GM12875 (cell line): ENCODE data around the gene RSU1.

Experiments used
- H3K4me3 ChIP-seq: one replicate; pipeline ENCODE4 v1.5.1; 2011; ENCODE audit warnings: low read depth, low read length, control low read depth
- CTCF ChIP-seq: IDR thresholded peaks from 2 replicates; pipeline ENCODE4 v1.5.1; 2011; ENCODE audit warnings: low read depth, mild to moderate bottlenecking, control low read depth, inconsistent platforms, low read length, moderate library complexity, borderline replicate concordance; ENCODE audit not compliant: insufficient read depth

RSU1 gene

DNA sequence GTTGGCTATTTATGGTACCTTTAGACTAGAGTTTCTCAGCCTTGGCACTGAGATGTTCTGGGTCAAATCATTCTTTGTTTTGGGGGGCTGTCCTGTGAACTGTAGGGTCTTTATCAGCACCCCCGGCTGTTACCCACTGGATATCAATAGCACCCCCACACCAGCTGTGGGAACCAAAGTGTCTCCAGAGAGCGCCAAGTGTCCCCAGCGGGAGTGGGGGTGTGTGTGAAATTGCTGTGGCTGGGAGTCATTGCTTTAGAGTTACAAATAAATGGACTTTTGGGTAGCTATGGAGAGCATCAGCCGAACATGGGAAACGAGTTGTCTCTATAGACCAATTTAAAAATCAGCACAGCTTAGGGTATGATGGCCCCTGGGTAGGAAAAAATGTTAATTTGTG lies 184.2 kb downstream of the RSU1 start:
- H3K4me3 ChIP-seq, result no peak overlapping the region
- no peak for TF ChIP-seq CTCF

DNA sequence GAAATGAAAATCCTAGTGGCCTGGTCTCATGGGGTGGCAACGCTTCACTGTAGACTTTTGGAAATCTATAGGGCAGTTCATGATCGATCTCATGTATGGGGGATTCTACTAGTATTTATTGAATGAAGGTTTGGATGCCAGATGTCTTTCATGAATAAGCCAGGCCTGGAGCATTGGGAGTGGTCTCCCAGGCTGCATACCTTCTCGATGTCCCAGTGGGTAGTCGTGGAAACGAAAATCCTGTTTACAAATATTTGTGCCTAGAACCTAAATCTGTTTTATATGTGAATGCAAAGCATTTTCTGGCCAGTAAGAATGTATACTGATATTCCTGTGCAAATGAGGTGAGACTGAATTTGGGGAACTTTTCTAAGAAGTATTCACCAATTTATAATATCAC lies 190.5 kb downstream of the RSU1 start:
- TF ChIP-seq CTCF, result no peak
- H3K4me3 ChIP-seq, result no peak overlapping the region

- no peak overlapping the region for H3K4me3 ChIP-seq
These were observed 204.3 kb downstream of the RSU1 start for GRCh38 chr10:16612981-16613355.

GRCh38 chr10:16612115-16612980 lies 204.9 kb downstream of the RSU1 start:
- no peak for TF ChIP-seq CTCF
- no peak overlapping the region for H3K4me3 ChIP-seq

More at GRCh38 chr10:16612981-16613355, 204.3 kb downstream of the RSU1 start:
- TF ChIP-seq CTCF, result no peak

- TF ChIP-seq CTCF, result no peak
- H3K4me3 ChIP-seq, result no peak overlapping the region
These were observed 206.2 kb downstream of the RSU1 start for GRCh38 chr10:16611037-16611436.

GRCh38 chr10:16609211-16609610 lies 208.0 kb downstream of the RSU1 start:
- no peak for TF ChIP-seq CTCF
- no peak overlapping the region for H3K4me3 ChIP-seq

DNA sequence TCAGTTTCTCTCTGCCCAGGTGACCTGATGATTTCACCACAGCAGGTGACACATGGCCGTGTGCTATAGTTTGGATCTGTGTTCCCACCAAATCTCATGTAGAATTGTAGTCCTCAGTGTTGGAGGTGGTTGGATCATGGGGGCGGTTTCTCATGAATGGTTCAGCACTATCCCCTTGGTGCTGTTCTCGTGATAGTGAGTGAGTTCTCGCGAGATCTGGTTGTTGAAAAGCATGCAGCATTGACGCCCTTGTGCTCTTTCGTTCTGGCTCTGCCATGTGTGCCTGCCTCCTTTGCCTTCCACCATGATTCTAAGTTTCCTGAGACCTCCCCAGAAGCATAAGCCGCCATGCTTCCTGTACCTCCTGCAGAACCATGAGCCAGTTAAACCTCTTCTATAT lies 210.3 kb downstream of the RSU1 start:
- TF ChIP-seq CTCF, result no peak
- H3K4me3 ChIP-seq, result no peak overlapping the region
